HUES48 (cell line): ENCODE data around the gene BBS9.
A peak's percentile ranks its signal among the peaks of the same experiment; 100 is the strongest.

Source experiments
- H3K27ac ChIP-seq: one replicate; pipeline ENCODE4 v1.7.0; 2013; ENCODE audit warnings: low read depth, low read length, inconsistent platforms
- H3K27me3 ChIP-seq: 2 replicates; pipeline ENCODE4 v1.6.1; 2013; ENCODE audit warnings: mild to moderate bottlenecking, low read length; ENCODE audit not compliant: control insufficient read depth, insufficient read depth
- H3K36me3 ChIP-seq: 2 replicates; pipeline ENCODE4 v1.6.1; 2013; ENCODE audit warnings: low read length; ENCODE audit not compliant: control insufficient read depth, insufficient read depth
- H3K4me1 ChIP-seq: 2 replicates; pipeline ENCODE4 v1.6.1; 2013; ENCODE audit warnings: mild to moderate bottlenecking, low read length; ENCODE audit not compliant: control insufficient read depth, insufficient read depth
- H3K4me3 ChIP-seq: 2 replicates; pipeline ENCODE4 v1.5.1; 2013; ENCODE audit warnings: mild to moderate bottlenecking, low read depth, low read length
- H3K9ac ChIP-seq: 2 replicates; pipeline ENCODE4 v1.6.1; 2013; ENCODE audit warnings: mild to moderate bottlenecking, low read depth, low read length, moderate library complexity
- H3K9me3 ChIP-seq: 2 replicates; pipeline ENCODE4 v1.6.1; 2013; ENCODE audit warnings: low read length; ENCODE audit not compliant: control insufficient read depth, insufficient read depth

Gene BBS9

DNA sequence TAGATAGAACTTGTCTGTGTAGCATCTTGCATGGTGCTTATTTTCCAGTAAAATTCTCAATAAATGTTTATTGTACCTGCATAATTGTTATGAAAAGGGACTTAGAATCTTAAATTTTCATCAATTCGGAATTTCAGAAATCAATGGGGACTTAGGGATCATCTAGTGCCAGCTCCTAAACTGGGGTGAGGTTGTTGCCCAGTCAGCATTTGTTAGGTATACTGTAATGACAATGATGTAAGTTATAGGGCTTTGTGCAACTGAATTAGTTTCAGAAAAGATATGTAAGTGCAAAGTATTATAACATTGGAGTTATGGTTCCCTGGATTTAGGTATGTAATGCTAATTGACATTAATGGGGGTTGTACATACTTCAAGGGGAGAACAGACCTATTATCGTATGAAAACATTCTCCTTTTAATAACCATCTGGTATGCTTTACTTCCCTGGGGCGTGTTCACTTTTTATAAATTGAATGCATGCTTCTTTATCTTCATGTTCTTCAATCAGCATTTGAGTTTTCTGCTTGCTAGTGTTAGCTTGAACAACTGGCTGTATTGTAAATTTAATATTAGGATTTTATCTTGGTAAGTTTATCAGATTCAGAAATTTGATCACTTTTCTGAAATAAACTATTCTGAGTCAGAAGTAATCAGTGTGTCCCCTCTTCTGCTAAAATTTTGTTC is 270.3 kb downstream of the BBS9 start:
- no peak overlapping the region for H3K4me3 ChIP-seq
- H3K4me1 ChIP-seq, result peaks cover 7% of the 10 kb centered on the region
- no peak overlapping the region for H3K9ac ChIP-seq
- H3K27me3 ChIP-seq, result no peaks in the 10 kb centered on the region
- no peaks in the 10 kb centered on the region for H3K36me3 ChIP-seq
- H3K27ac ChIP-seq, result no peak overlapping the region
- peaks cover 6% of the 10 kb centered on the region; the same call in 1 of the 2 replicates for H3K9me3 ChIP-seq

DNA sequence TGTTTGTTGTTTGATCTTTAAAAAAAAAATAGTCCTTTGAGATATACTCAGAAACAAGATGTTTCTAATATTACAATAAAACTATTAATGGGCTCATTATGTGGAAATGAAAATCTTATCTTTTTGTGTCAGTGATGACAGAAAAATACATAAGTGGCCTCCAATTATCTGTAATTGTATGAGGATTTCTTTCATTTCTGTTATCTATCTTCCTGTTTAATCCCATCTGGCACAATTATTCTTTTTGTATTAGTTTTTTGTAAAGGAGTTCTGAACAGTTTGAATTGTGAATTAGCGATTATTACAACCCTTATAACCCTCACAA is 270.8 kb downstream of the BBS9 start:
- Histone ChIP-seq H3K4me3 (no peak overlapping the region), H3K9me3 (peaks cover 6% of the 10 kb centered on the region; the same call in 1 of the 2 replicates), H3K27me3 (no peaks in the 10 kb centered on the region), H3K4me1 (peaks cover 7% of the 10 kb centered on the region), H3K27ac (no peak overlapping the region), H3K9ac (no peak overlapping the region), H3K36me3 (no peaks in the 10 kb centered on the region)

DNA sequence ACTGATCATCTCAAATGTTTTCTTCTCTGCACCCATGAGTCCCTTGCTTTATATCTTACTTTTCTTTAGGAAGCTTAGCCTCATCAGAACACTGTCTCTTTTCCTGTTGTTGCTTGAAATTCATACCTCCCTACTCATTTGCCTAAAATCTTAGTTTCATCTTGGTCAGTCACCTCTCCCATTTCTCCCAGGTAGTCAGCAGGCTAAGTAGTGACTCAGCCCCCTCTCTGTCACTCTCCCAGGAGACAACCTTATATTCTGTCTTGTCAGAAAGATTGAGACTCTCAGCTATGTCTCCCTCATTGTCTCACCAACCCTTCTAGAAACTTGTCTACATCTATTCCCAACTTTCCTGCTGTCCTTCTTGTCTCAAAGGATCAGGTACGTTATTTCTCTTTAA is 280.9 kb downstream of the BBS9 start:
- Histone ChIP-seq H3K27me3 (no peaks in the 10 kb centered on the region), H3K4me1 (no peaks in the 10 kb centered on the region), H3K27ac (no peak overlapping the region), H3K4me3 (no peak overlapping the region), H3K9me3 (peaks cover 8% of the 10 kb centered on the region), H3K9ac (no peak overlapping the region), H3K36me3 (no peaks in the 10 kb centered on the region)

DNA sequence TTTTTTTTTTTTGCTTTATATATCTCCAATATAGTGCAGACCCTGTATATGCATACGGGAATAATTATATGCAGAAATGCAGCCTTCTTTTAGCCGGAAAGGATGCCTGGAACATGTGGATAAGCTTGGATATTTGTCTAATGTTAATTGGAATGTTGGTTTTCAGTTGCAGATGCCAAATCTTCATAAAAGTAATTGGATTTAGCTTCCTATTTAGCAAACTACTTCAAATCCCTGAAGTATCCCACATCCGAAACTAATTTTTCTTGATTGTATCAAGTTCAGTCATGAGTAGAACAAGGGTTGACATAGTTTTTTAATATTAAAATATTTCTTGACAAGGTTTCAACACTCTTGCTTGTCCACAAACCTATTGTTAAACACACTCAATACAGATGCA is 281.7 kb downstream of the BBS9 start:
- H3K27ac ChIP-seq, result no peak overlapping the region

DNA sequence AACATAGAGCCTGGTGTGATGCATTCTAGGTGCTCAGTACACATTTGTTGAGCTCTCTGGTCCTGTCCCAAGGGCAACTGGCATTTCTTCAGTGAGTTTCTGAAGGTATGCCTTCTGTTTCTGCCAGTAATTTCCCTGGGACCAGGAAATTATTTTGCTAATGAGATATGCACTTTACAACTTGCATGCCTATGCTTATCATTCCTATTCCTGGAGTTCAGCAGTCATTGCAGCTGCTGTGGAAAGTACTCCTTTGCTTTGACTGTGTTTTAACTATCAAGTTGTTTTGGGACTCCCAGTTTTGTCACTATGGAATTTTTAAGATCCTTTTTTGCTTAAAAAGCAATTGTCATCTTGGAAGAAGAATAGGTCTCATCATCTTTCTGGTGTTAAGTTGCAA is 283.0 kb downstream of the BBS9 start:
- Histone ChIP-seq H3K9ac (no peak overlapping the region), H3K27me3 (no peaks in the 10 kb centered on the region), H3K27ac (no peak overlapping the region), H3K36me3 (no peaks in the 10 kb centered on the region), H3K4me1 (no peaks in the 10 kb centered on the region), H3K9me3 (peaks cover 8% of the 10 kb centered on the region), H3K4me3 (no peak overlapping the region)

More for the DNA sequence above, 281.7 kb downstream of the BBS9 start:
- Histone ChIP-seq H3K4me3 (no peak overlapping the region), H3K36me3 (no peaks in the 10 kb centered on the region), H3K9me3 (peaks cover 8% of the 10 kb centered on the region), H3K4me1 (no peaks in the 10 kb centered on the region), H3K9ac (no peak overlapping the region), H3K27me3 (no peaks in the 10 kb centered on the region)

DNA sequence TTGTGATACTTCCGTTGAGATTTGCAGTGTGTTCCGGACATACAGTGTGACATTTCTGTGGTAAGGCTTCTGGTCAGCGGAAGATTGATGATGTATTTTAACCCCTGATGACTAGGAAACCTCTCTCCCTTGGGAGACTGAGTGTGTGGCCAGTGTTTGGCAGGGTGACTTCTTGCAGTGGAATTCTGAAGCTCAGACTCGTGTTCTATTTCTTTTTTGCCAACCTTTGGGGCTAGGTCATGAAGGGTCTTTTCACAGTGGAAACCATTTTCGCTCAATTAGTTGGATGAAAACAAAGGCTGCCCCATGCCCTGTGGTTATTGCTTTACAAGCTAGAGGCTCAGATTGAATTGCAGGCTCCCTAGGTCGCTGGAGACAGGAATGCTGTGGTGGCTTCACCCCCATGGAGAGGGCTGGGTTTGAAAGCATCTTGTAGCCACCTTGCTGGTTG is 288.9 kb downstream of the BBS9 start:
- no peaks in the 10 kb centered on the region for H3K36me3 ChIP-seq
- H3K9ac ChIP-seq, result no peak overlapping the region
- H3K9me3 ChIP-seq, result no peaks in the 10 kb centered on the region
- H3K4me1 ChIP-seq, result peaks cover 17% of the 10 kb centered on the region
- peak overlapping the region; percentile 46 for H3K27ac ChIP-seq
- no peaks in the 10 kb centered on the region for H3K27me3 ChIP-seq
- H3K4me3 ChIP-seq, result no peak overlapping the region; the same call in 1 of the 2 replicates

DNA sequence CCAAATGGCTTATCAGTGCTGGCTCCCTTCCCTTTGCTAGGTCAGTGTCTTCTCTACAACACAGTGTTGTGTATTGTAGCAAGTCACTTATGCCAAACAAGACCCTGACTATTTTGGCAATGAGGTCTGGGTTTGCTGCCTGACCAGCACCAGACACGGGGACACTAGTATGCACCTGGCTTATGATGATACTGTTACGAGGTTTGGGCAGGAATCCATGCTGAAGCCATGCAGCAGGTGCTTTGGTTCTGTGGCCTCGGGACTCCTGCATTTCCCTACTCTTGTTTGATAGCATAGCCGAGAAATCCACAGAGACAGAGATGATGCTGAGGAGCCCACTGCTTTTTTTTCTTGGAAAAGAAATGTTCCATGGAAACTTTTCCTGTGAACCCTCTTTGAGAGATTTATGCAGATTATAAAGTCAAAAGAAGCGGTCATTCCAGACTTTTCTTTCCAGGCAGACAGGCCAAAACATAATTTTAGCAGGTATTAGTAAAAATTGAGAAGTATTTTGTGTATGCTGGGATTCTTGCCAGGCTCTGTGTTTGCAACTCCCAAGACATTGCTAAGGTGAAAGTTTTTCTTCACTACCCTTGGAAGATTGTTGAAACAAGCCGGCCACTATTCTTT is 291.1 kb downstream of the BBS9 start:
- H3K27ac ChIP-seq, result no peak overlapping the region
- peaks cover 20% of the 10 kb centered on the region for H3K4me1 ChIP-seq
- no peaks in the 10 kb centered on the region for H3K27me3 ChIP-seq
- no peaks in the 10 kb centered on the region for H3K36me3 ChIP-seq
- H3K9me3 ChIP-seq, result no peaks in the 10 kb centered on the region
- no peak overlapping the region for H3K4me3 ChIP-seq
- no peak overlapping the region for H3K9ac ChIP-seq

DNA sequence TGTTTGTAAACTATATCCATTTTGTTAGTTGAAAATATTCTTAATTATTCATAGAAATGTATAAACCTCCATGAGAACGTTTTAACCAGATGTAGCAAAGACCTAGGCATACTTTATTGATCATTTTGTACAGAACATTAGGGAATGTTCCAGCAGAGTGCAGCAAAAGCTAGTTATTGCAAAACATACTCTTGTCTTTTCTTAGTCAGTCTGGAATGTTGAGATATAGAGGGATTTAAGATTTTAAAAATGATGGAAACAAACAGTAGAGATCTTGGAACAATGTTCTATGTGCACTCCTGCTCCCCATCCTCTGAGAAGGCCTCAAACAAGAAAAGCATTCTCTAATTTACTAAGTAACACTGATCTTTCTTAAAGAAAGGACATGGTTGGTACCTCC is 292.1 kb downstream of the BBS9 start:
- Histone ChIP-seq H3K27me3 (no peaks in the 10 kb centered on the region), H3K9me3 (no peaks in the 10 kb centered on the region), H3K4me1 (peaks cover 20% of the 10 kb centered on the region), H3K36me3 (no peaks in the 10 kb centered on the region), H3K4me3 (no peak overlapping the region), H3K27ac (no peak overlapping the region), H3K9ac (no peak overlapping the region)

DNA sequence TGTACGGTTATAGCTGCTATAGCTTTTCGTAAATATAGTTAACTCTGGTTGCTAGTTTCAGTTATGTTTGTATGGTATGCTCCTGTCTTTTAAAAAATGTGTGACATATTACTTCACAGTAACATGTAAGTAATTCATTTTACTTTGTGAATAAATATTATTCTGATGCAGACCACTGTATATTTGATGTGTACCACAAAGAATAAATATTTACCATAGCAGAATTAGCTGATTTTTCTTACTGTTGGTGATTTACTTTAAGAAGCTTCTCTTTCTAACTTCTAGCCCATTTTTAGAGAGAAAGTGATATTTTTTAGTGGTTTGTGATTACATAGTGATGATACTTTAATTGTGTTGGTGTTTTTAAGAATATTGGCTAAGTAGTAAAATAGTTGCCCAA is 292.8 kb downstream of the BBS9 start:
- Histone ChIP-seq H3K4me1 (peaks cover 20% of the 10 kb centered on the region), H3K9ac (no peak overlapping the region), H3K27me3 (no peaks in the 10 kb centered on the region), H3K4me3 (no peak overlapping the region), H3K9me3 (no peaks in the 10 kb centered on the region), H3K36me3 (no peaks in the 10 kb centered on the region), H3K27ac (no peak overlapping the region)

DNA sequence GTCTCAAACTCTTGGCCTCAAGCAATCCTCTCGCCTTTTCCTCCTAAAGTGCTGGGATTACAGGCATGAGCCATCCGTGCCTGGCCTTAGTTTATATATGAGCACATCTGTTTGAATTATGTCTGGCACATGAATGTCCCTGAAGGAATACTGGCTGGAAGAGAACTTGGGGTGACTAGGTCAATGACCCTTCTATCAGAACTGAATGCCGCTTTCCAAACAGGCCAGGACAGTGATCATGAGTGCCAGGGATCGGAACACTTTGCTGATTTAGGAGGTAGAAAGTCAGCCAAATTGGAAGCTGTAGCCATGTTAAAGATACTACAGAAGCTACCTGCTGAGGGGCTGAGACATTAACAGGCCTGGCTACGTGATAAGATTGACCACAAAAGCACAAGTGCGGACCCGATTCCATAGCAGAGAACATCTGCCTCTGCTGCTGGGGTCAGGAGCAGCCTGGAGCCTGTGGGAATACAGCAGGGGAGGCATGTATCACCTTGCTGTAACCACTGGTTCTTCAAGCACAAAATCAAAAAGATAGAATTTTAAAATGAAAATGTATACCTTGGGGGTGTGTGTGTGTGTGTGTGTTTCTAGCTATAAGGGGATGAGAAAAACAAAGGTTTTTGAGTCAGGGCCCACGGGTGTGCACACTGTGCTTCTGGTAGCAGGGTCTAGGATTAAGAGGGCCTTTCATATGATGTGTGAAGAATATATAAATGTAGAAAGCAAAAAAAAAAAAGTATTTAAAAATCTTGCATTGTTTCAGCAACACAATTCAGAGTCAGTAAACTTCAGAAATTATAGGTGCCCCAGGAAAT is 293.7 kb downstream of the BBS9 start:
- H3K36me3 ChIP-seq, result no peaks in the 10 kb centered on the region
- H3K27me3 ChIP-seq, result no peaks in the 10 kb centered on the region
- no peak overlapping the region for H3K27ac ChIP-seq
- no peak overlapping the region for H3K4me3 ChIP-seq
- H3K9ac ChIP-seq, result no peak overlapping the region
- peaks cover 17% of the 10 kb centered on the region for H3K4me1 ChIP-seq
- H3K9me3 ChIP-seq, result no peaks in the 10 kb centered on the region

DNA sequence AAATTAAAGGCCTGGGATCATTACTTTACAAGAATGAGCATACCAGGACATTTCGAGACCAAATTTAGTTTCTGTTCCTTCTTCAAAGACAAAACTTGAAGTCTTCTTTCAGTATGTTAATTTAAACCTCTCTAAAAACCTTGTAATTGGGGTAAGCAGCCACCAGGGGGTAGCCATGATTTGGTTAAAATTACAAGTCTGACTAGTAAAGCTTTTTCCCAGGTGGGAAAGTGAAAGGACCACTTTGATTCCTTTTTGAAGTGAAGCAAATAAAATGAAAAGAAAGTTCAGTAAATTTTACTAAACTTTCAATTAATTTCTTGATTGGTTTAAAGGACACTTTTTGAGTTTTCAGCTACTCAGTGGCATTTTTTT is 294.3 kb downstream of the BBS9 start:
- no peak overlapping the region for H3K4me3 ChIP-seq
- H3K9ac ChIP-seq, result no peak overlapping the region
- H3K27me3 ChIP-seq, result no peaks in the 10 kb centered on the region
- H3K36me3 ChIP-seq, result no peaks in the 10 kb centered on the region
- no peaks in the 10 kb centered on the region for H3K9me3 ChIP-seq
- H3K4me1 ChIP-seq, result peaks cover 11% of the 10 kb centered on the region
- H3K27ac ChIP-seq, result no peak overlapping the region
